HepG2 (cell line): Measurements from ENCODE around the gene PBX4. TPM values are rescaled to one million over a fixed set of nuclear protein-coding genes. Genes with fewer than 3 reads are reported as not detected.

ENCODE experiments used
- ARHGAP35 ChIP-seq: sonication (generic); formaldehyde crosslinking; IDR thresholded peaks from 2 replicates; pipeline ENCODE4 v1.9.0; 2022; ENCODE audit warnings: mild to moderate bottlenecking, inconsistent platforms, moderate library complexity, missing genetic modification reagents, borderline replicate concordance
- CC2D1A ChIP-seq: sonication (generic); formaldehyde crosslinking; IDR thresholded peaks from 2 replicates; pipeline ENCODE4 v1.8.1; 2023; ENCODE audit warnings: mild to moderate bottlenecking, missing genetic modification reagents
- KDM2A ChIP-seq: sonication (generic); formaldehyde crosslinking; IDR thresholded peaks from 2 replicates; pipeline ENCODE4 v1.4.0; 2020; ENCODE audit warnings: low read depth, missing genetic modification reagents, borderline replicate concordance
- KDM5A ChIP-seq: fragments of 200-600 bp; sonication (generic); IDR thresholded peaks from 2 replicates; pipeline ENCODE4 v1.7.0; 2018; ENCODE audit warnings: antibody characterized with exemption, mild to moderate bottlenecking, low read length, borderline replicate concordance
- MAFF ChIP-seq: IDR thresholded peaks from 2 replicates; pipeline ENCODE4 v1.6.1; 2011; ENCODE audit warnings: low read depth, low read length, improper control_type of control experiment
- NFATC3 ChIP-seq: sonication (generic); formaldehyde crosslinking; IDR thresholded peaks from 2 replicates; pipeline ENCODE4 v1.5.1; 2020; ENCODE audit warnings: mild to moderate bottlenecking, missing genetic modification reagents
- NR2C2 ChIP-seq: sonication (generic); formaldehyde crosslinking; IDR thresholded peaks from 2 replicates; pipeline ENCODE4 v1.4.0; 2020; ENCODE audit warnings: missing genetic modification reagents, mild to moderate bottlenecking, moderate library complexity, borderline replicate concordance
- NRL ChIP-seq: sonication (generic); formaldehyde crosslinking; IDR thresholded peaks from 2 replicates; pipeline ENCODE4 v1.5.0; 2020; ENCODE audit warnings: missing genetic modification reagents, mild to moderate bottlenecking, moderate library complexity, borderline replicate concordance
- PBX3 ChIP-seq: sonication (generic); formaldehyde crosslinking; IDR thresholded peaks from 2 replicates; pipeline ENCODE4 v1.8.1; 2023; ENCODE audit warnings: missing genetic modification reagents, inconsistent platforms, borderline replicate concordance
- PHF20 ChIP-seq: sonication (generic); formaldehyde crosslinking; IDR thresholded peaks from 2 replicates; pipeline ENCODE4 v1.5.0; 2020; ENCODE audit warnings: mild to moderate bottlenecking, missing genetic modification reagents
- SNAI1 ChIP-seq: sonication (generic); formaldehyde crosslinking; IDR thresholded peaks from 2 replicates; pipeline ENCODE4 v1.5.0; 2020; ENCODE audit warnings: mild to moderate bottlenecking, missing genetic modification reagents, borderline replicate concordance
- SP1 ChIP-seq, 2 experiments: fragments of 450-650 bp in 1 of 2; sonication (generic) in 1 of 2; formaldehyde crosslinking in 1 of 2; IDR thresholded peaks; 2 replicates each; pipeline versions ENCODE4 v1.4.0 to v1.6.1; 2016 to 2020; ENCODE audit warnings: missing genetic modification reagents in 1 of 2
- ZKSCAN8 ChIP-seq: IDR thresholded peaks from 2 replicates; pipeline ENCODE4 v1.6.1; 2016; ENCODE audit warnings: borderline replicate concordance, missing genetic modification reagents, missing compliant biosample characterization
- ZNF142 ChIP-seq: sonication (generic); formaldehyde crosslinking; IDR thresholded peaks from 2 replicates; pipeline ENCODE4 v1.4.0; 2020; ENCODE audit warnings: missing genetic modification reagents
- ZNF362 ChIP-seq: sonication (generic); formaldehyde crosslinking; IDR thresholded peaks from 2 replicates; pipeline ENCODE4 v1.4.0; 2020; ENCODE audit warnings: missing genetic modification reagents, mild to moderate bottlenecking, borderline replicate concordance
- ZNF740 ChIP-seq: sonication (generic); formaldehyde crosslinking; IDR thresholded peaks from 2 replicates; pipeline ENCODE4 v1.4.0; 2020; ENCODE audit warnings: missing genetic modification reagents
- polyA plus RNA-seq, 8 experiments: library from polyadenylated mRNA; depleted of rRNA in 3 of 8; stranded (reverse) in 7 of 8; unstranded in 1 of 8; fragments of >200 nt; fragmentation: Illumina TruSeq in 4 of 8; extraction: Trizol in 4 of 8; gene quantifications; 2 replicates each; pipeline versions ENCODE4 v1.2.1 to v1.2.3, GENCODE V29; 2011 to 2016; ENCODE audit warnings: low read depth in 4 of 8, missing spikeins in 1 of 8, mixed read lengths in 1 of 8; ENCODE audit not compliant: insufficient read depth in 1 of 8
- total RNA-seq, 5 experiments: library from RNA; depleted of rRNA; stranded (reverse); fragments of >200 nt; fragmentation: Illumina TruSeq; extraction: Trizol; gene quantifications; 2 replicates each; pipeline ENCODE4 v1.2.3, GENCODE V29; 2016; ENCODE audit warnings: low read depth in 1 of 5

Gene PBX4
- total and polyA plus RNA-seq, 2 of the 13 experiments (the other 11 are each of a cell fraction or from before 2014, with no cell fraction given): not detected

- no peak for TF ChIP-seq ZNF362 (CRISPR knock-in tag)
- TF ChIP-seq NR2C2 (CRISPR knock-in tag): 0 out of 2 replicates have a peak, but pooled peaks have one; percentile 20
- TF ChIP-seq PBX3 (CRISPR knock-in tag): no peak
- no peak for TF ChIP-seq SNAI1 (CRISPR knock-in tag)
- no peak for TF ChIP-seq SP1 (IDR thresholded peaks at IDR 0.05)
- TF ChIP-seq SP1 (CRISPR knock-in tag; IDR thresholded peaks at IDR 0.05): peak; percentile 47; the same call in 1 of the 2 replicates
- peak; percentile 52 for TF ChIP-seq KDM2A (CRISPR knock-in tag)
- no peak for TF ChIP-seq ZKSCAN8
- TF ChIP-seq ZNF740 (CRISPR knock-in tag): no peak
- TF ChIP-seq ARHGAP35: no peak
- TF ChIP-seq ZNF142 (CRISPR knock-in tag): no peak
- TF ChIP-seq KDM5A: no peak; the same call in 1 of the 2 replicates
- TF ChIP-seq PHF20 (CRISPR knock-in tag): peak; percentile 41; the same call in 1 of the 2 replicates
- 0 out of 2 replicates have a peak, but pooled peaks have one; percentile 45 for TF ChIP-seq CC2D1A (CRISPR knock-in tag)
- TF ChIP-seq NRL (CRISPR knock-in tag): no peak
- TF ChIP-seq MAFF: no peak
- no peak for TF ChIP-seq NFATC3 (CRISPR knock-in tag)
These were observed 24.9 kb upstream of the PBX4 start, which contains the start of gene GMIP (continued) for GRCh38 chr19:19643158-19644053.
